Measurements from ENCODE around the gene SREBF1.

Gene SREBF1

GRCh38 chr17:17841601-17842025 lies 4.8 kb upstream of the SREBF1 start:
- DNase-seq (ENCODE audit: low read depth, low spot score): no peak

DNA sequence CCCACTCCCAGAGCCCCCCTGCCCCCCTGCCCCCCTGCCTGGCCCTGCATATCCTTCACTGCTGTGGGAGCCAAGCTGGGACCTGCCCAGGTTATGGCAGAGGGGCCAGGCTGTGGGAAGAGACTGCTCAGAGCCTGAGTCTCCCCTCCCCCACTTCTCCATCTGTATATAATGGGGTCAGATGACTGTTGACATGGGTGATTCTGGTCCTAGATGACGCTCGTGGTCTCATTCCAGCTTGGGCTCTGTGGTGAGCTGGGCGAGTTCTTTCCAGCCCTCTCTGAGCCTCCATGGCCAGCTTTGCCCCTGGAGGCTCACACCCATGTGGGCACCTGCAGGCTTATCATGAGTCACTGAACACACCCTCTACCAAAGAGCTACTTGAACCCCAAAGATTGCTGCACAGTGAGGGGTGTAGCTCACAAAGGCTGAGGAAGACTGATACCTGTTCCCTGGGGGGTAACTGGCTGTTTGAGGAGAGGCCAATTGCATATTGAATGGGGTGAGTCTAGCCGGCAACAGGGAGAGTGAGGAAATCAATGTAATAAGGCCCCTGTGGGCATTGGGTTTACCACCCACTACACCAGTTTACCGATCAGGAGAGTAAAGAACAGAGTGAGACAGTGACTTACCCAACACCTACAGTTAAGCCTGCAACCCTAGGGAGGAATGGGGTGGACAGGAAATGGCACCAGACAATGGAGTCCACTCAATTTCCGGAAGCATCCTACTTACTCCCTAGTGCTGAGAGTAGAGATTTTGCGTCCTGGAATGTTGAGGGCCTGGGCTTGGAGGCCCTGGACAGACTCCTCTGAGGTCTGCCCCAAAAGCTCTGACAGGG lies 4.2 kb upstream of the SREBF1 start:
- DNase-seq (ENCODE audit: low read depth, low spot score): no peak

- DNase-seq (ENCODE audit: low read depth, low spot score): peak; percentile 58
These were observed 3.3 kb upstream of the SREBF1 start for GRCh38 chr17:17839791-17840707.

- no peak for DNase-seq (ENCODE audit: low read depth, low spot score)
These were observed 1.5 kb upstream of the SREBF1 start for GRCh38 chr17:17837966-17838962.

- no peak for DNase-seq (ENCODE audit: low read depth, low spot score)
These were observed 615 bp upstream of the SREBF1 start for GRCh38 chr17:17837380-17837821.

GRCh38 chr17:17836250-17836817 lies 452 bp downstream of the SREBF1 start:
- peak; percentile 90 for DNase-seq (ENCODE audit: low read depth, low spot score)

GRCh38 chr17:17835415-17836249 lies 1.2 kb downstream of the SREBF1 start:
- no peak for DNase-seq (ENCODE audit: low read depth, low spot score)

DNA sequence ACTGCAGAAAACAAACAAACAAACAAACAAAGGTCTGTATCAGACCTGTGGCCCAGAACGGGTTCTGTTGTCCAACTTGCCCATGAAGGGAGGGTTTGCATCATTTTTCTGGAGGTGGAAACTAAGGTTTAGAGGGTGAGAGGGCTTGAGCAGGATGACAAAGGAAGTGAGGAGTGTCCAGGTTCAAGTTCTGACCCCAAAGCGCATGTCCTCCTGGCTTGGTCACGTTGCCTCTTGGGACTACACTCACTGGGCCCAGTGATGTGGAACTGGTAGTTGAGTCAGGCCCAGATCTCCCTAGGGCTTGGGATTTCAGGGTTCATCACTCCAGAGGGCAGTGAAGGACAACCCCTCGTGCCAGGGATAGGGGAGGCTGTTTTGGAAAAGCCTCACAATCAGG lies 1.8 kb downstream of the SREBF1 start:
- no peak for DNase-seq (ENCODE audit: low read depth, low spot score)

DNA sequence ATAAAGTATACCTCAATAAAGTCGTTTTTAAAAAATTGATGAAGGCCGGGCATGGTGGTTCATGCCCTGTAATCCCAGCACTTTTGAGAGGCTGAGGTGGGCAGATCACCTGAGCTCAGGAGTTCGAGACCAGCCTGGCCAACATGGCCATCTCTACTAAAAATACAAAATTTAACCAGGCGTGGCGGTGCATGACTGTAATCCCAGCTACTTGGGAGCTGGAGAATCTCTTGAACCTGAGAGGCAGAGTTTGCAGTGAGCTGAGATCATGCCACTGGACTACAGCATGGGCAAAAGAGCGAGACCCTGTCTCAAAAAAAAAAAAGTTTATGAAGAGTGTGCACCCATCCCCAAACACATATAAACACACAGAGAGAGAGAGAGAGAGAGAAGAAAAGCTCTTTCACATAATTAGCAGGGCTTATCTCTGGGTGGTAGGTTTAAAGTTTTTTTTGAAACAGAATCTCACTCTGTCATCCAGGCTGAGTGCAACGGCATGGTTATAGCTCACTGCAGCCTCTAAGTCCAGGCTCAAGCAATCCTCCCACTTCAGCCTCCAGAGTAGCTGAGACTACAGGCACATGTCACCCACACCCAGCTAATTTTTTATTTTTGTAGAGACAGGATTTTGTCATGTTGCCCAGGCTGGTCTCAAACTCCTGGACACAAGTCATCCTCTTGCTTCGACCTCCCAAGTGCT lies 3.0 kb downstream of the SREBF1 start:
- DNase-seq (ENCODE audit: low read depth, low spot score): no peak

DNA sequence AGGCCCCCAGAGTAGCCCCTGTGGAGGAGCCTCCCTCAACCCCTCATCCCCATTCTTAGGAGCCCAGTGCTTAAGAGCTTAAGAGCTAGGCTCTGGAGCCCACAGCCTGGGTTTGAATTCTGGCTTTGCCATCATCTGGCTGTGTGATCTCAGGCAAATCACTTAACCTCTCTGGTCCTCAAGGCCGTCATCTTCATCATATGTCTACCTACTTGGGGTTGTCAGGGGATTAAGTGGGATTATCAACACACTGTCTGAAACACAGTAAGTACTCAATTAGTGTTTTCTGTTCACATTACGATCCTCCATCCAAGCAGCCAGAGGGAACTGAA lies 4.8 kb downstream of the SREBF1 start:
- DNase-seq (ENCODE audit: low read depth, low spot score): no peak

- DNase-seq (ENCODE audit: low read depth, low spot score): no peak
These were observed 5.4 kb downstream of the SREBF1 start for GRCh38 chr17:17831208-17832031.

DNA sequence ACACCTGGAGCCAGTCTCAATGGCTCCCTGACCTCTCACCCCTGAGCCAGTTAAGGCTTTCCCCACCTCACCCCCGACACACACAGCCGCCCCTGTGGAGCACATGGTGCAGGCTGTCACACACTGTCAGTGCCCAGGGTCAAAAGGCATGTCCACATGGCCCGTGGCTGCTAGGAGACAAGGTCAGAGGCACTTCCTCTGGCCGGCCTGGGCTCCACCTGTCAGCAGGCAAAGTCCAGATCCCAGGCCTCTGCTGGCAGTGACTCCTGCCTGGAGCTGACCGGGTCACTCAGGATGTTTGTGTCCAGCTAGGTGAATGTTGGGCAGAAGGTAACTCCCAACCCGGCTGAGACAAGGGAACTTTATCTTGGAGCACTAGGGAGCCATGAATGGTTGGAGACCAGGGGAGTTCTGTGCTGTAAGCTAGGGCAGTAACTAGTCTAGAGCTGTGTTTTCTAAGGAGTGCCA lies 6.0 kb downstream of the SREBF1 start:
- DNase-seq (ENCODE audit: low read depth, low spot score): no peak

DNA sequence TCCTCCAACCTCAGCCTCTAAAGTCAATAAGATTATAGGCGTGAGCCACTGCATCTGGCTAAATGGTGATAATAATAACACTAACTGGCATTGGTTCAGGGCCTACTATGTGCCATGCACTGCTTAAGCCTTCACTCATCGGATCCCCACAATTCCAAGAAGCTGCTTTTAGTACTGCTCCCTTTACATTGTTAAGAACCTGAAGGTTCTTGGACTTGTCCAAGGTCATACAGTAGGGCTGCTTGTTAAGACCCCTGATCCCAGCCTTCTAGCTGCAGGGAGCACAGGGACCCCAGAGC lies 6.6 kb downstream of the SREBF1 start:
- no peak for DNase-seq (ENCODE audit: low read depth, low spot score)

GRCh38 chr17:17827826-17828621 lies 8.8 kb downstream of the SREBF1 start:
- no peak for DNase-seq (ENCODE audit: low read depth, low spot score)

GRCh38 chr17:17826942-17827785 lies 9.6 kb downstream of the SREBF1 start:
- DNase-seq (ENCODE audit: low read depth, low spot score): no peak

DNA sequence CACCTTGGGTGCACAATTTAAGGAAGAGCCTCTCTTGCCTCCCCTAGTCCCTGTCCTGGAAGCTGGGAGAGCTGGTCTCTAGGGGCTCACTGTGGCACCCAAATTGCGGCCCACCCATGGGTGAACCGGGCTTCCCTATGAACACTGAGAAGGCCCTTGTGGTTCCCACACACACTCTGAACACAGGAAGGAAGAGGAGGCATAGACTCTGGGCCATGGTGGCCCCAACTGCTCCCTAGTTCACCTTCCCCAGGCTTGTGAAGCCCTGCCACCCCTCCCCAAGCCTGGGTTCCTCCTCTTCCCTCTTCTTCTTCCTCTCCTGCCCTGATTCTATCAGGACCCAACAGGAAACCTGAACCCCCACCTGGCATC lies 10.5 kb downstream of the SREBF1 start:
- DNase-seq (ENCODE audit: low read depth, low spot score): no peak
